ENCODE data around the gene SPTBN1.

DNA sequence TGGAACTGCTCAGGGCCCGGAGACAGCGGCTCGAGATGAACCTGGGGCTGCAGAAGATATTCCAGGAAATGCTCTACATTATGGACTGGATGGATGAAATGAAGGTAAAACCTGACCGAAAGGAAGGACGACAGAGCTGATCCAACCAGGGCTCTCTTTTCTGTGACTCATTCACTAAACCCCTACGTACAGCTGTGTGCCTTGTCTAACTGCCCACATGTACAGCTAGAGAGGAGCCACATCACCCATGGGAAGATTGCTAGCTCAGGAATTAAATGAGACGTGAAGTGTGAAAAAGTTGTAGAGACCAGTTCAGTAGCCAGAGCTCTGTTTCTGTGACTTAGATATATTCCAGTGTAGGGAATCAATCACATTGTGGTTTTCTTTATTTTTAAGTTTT, 170.0 kb downstream of the SPTBN1 start:
- TF ChIP-seq EZH2 (IDR thresholded peaks at IDR 0.05; ENCODE audit: low read depth), result no peak
- TF ChIP-seq, protein P1, sequence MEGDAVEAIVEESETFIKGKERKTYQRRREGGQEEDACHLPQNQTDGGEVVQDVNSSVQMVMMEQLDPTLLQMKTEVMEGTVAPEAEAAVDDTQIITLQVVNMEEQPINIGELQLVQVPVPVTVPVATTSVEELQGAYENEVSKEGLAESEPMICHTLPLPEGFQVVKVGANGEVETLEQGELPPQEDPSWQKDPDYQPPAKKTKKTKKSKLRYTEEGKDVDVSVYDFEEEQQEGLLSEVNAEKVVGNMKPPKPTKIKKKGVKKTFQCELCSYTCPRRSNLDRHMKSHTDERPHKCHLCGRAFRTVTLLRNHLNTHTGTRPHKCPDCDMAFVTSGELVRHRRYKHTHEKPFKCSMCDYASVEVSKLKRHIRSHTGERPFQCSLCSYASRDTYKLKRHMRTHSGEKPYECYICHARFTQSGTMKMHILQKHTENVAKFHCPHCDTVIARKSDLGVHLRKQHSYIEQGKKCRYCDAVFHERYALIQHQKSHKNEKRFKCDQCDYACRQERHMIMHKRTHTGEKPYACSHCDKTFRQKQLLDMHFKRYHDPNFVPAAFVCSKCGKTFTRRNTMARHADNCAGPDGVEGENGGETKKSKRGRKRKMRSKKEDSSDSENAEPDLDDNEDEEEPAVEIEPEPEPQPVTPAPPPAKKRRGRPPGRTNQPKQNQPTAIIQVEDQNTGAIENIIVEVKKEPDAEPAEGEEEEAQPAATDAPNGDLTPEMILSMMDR (conservative IDR thresholded peaks at IDR 0.05), result no peak

All from PC-9 (cell line).